Measurements from ENCODE around the gene SMTNL2. TPM values are rescaled to one million over a fixed set of nuclear protein-coding genes. Genes with fewer than 3 reads are reported as not detected.
"Not testable (repeated sequence)": the region's sequence is repeated elsewhere in the genome, so short reads cannot be mapped to it uniquely, and the experiment has no call there.

Gene SMTNL2
- total RNA-seq, 2 donors from 2014 or later: 0.25 TPM; not detected in 1

DNA sequence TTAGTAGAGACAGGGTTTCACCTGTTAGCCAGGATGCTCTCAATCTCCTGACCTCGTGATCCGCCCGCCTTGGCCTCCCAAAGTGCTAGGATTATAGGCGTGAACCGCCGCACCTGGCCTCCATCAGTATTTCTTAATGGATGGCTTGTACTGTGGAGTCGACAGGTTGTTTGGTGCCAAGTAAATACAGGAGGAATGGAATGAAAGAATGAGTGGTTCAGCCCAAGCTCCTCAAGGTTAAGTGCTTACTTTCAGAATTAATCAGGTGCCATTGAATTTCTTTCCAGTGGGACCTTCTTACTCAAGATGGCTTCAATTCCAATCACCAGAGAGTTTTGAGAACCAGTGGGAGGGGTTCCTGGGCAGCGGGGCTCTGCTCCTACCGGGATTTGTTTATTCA, 32.1 kb downstream of the SMTNL2 start:
- ATAC-seq (no peak), DNase-seq (no peak)
- intact Hi-C loops (cut with DNase I, micrococcal nuclease): no loop called here

DNA sequence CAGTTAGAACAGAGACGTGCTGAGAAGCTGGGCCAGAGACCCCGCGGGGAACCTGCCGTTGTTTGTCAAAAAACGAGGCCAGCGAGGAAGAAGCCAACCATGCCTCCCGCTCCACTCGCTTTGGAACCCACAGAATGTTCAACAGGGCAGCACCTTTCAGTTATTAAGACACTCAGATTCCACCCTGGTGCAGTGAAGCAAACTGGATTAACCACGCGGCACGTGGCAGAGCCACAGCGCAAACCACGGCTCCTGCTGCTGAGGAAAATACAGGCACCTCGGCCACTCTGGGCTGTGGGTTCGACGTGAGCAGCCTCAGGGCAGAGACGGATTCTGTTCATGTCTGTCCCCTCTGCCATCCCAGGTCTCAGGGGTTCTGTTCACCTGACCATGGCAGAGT, 32.8 kb downstream of the SMTNL2 start:
- ATAC-seq (no peak), DNase-seq (no peak)
- intact Hi-C loops (cut with DNase I, micrococcal nuclease): no loop called here

DNA sequence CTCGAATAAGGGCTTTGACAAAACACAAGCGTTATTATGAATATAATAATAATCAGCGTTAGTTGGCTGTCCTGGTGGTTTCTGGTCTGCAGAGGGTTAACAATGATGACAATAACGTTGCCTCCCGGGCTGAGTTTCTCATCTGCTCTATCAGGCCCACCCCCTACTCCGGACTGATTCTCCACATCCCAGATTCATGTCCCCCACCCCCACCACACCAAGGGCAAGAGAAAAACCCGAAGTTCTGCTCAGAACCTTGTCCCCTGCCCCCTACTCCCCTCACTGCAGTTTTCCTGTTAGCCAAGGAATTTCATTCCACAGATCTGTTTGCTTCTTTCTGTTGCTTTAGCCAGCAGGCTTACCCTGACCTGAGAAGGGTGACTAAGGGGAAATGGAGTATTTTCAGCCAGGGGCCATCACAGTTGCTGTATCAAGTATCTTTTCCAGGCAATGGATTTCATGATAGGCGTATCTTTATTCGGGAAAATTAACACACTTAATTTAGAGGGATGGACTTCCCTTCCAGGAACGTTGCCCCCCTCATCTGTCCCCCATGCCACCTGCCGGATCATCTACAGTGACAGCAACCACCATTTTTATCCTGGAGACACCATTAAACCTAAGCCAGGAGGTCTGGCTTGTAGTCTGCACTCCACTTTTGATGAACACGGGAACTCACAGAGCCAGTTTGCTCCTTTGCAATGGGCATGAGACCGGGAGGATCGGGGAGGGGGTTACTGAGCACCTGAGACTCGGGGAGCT, 33.4 kb downstream of the SMTNL2 start:
- DNase-seq: no peak
- intact Hi-C loops (cut with DNase I, micrococcal nuclease): no loop called here
- no peak for ATAC-seq

DNA sequence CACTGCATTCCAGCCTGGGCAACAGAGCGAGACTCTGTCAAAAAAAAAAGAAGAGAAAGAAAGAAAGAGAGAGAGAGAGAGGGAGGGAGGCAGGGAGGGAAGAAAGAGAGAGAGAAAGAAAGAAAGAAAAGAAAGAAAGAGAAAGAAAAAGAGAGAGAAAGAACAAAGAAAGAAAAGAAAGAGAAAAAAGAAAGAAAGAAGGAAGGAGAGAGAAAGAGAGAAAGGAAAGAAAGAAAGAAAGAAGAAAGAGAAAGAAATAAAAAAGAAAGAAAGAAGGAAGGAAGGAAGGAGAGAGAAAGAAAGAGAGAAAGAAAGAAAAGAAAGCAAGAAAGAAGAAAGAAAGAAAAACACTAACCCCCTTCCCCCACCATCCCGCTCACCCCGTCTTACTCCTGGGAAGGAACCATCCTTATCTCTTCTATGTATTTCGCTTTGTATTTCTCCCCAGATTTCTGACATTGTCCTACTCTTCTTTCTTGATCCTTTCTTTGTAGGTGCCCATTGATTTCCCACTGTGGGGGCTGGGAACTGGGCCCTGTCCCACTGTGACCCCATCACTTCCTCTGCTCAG, 36.3 kb downstream of the SMTNL2 start:
- intact Hi-C loops (cut with DNase I, micrococcal nuclease): loop anchor here (10.0 kb wide), 2 partner anchors 46 to 196 kb away; no protein-coding TSS in a partner anchor
- ATAC-seq: no peak

DNA sequence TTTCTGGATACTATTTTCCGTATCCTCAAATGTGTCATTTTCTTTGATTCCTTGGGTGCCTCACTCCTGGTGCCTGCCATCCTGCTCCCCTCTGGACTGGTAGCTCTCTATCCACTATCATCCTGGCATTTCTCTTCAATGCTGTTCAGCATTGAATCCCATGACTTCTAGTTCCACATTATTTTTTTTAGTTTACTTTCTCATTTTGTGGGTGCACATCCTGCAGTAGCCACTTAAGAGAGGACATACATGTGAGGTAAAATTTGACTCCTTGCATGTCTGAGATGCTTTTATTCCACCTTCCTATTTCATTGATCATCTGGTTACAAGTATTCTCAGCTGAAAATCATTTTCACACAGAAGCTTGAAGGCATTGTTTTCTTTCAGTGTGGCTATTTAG, 38.0 kb downstream of the SMTNL2 start:
- intact Hi-C loops (cut with DNase I, micrococcal nuclease): loop anchor here (10.0 kb wide), 2 partner anchors 48 to 198 kb away; no protein-coding TSS in a partner anchor
- DNase-seq (no peak), ATAC-seq (no peak)

More for the DNA sequence above, 36.3 kb downstream of the SMTNL2 start:
- no peak for DNase-seq

DNA sequence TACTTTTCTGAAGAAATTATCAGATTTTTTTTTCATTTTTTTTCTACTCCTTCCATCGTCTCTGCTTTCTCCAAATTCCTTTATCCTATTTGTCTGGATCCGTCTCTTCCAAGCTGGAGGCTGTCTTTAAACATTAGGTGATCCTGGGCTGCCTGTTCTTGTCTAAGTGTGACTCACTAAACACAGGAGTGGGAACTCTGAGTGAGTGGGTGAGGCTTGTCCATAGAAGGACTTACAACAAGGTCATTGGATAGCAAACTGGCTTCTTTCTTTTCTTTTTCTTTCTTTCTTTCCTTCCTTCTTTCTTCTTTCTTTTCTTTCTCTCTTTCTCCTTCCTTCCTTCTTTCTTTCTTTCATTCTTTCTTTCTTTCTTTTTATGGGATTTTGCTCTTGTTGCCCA, 38.9 kb downstream of the SMTNL2 start:
- DNase-seq (no peak), ATAC-seq (no peak)
- intact Hi-C loops (cut with DNase I, micrococcal nuclease): loop anchor here (10.0 kb wide), 2 partner anchors 48 to 198 kb away; no protein-coding TSS in a partner anchor

DNA sequence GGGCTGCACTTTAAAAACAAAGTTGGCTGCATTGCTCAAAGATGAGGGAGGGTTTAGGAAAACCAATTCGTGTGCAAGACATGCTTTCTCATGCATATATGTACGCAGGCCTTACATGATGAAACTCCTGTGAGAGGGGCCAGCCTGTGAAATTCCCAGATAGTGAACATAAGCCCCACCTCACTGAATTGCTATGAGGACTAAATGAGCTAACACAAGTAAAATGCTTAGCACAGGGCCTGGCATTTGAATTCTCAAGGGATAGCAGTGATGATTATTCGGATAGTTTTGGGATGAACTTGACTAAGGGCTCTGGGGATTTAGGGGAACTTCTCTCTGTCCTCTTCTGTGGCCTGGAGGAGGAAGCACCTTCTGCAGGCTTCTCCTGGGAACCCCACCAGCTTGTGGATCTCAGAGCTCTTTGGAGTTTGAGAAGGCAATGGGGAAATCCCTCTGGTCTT, 40.2 kb downstream of the SMTNL2 start:
- ATAC-seq: not testable (repeated sequence)

DNA sequence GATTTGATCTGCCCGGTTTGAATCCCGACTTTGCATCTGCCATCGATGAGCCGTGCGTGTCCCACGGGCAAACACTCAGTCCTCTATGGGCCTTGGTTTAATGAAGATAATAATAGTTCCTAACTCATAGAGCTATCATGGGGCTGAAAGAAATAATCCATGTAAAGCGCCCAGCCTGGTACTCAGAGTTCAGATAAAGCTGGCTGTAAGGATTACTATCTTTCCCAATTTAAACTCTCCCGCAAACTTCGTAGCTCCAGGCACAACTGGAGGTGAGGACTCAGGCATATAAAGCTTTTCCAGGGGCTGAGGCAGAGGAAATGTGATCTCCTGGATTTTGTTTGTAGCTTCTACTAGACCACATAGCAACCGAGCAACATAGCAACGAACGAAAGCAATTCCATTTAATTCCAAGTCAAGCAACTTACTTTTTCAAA, 40.9 kb downstream of the SMTNL2 start:
- intact Hi-C loops (cut with DNase I, micrococcal nuclease): loop anchor here (10.0 kb wide), 2 partner anchors 50 to 200 kb away; no protein-coding TSS in a partner anchor
- ATAC-seq (no peak), DNase-seq (no peak)

More for the DNA sequence above, 40.2 kb downstream of the SMTNL2 start:
- DNase-seq: not testable (repeated sequence)
- intact Hi-C loops (cut with DNase I, micrococcal nuclease): loop anchor here (10.0 kb wide), 2 partner anchors 50 to 200 kb away; no protein-coding TSS in a partner anchor

DNA sequence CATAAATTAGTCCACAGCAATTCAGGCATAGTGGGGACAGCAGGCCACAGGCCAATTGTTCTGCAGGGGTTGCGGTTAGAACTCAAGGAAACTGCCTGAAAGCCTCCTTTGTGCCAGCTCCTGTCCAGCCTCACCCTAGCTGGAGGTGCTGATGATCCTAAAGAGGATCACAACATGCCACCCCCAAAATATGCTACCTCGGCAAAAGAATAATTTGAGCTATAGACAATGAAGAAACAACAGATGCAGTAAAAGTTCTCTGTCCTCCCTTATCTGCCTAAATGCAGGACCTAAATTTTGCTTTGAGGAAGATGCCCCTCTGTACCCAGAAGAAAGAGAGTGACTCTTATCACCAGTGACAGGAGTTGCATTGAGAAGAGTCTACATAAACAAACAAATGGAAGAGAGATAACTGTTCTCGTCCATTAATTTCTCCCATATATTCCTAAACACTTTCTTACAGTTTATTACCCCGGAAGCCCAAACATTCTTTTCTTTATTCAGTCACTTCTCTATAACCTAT, 42.5 kb downstream of the SMTNL2 start:
- no peak for DNase-seq
- intact Hi-C loops (cut with DNase I, micrococcal nuclease): loop anchor here (2.0 to 10.0 kb wide), 3 partner anchors 52 to 202 kb away; no protein-coding TSS in a partner anchor
- no peak for ATAC-seq

DNA sequence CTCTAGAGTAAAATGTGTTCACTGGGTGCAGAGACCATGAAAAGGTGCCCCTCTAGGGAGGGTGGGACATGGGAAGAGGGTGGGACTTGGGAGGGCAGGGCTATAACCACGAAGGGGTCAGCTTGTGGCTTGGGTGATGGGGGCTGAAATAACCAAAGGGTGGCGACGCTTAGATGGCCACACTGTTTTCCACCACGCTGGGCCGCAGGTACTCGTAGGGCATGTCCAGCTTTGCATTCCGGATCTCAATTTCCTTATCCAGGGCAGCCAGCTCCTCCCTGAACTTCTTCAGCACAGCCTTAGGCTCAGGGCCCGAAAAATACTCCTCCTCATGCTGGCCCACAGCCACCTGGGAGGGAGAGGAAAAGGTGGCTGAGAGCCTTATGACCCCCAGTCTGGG, 47.1 kb downstream of the SMTNL2 start:
- no peak for ATAC-seq
- DNase-seq: no peak
- intact Hi-C loops (cut with DNase I, micrococcal nuclease): no loop called here

DNA sequence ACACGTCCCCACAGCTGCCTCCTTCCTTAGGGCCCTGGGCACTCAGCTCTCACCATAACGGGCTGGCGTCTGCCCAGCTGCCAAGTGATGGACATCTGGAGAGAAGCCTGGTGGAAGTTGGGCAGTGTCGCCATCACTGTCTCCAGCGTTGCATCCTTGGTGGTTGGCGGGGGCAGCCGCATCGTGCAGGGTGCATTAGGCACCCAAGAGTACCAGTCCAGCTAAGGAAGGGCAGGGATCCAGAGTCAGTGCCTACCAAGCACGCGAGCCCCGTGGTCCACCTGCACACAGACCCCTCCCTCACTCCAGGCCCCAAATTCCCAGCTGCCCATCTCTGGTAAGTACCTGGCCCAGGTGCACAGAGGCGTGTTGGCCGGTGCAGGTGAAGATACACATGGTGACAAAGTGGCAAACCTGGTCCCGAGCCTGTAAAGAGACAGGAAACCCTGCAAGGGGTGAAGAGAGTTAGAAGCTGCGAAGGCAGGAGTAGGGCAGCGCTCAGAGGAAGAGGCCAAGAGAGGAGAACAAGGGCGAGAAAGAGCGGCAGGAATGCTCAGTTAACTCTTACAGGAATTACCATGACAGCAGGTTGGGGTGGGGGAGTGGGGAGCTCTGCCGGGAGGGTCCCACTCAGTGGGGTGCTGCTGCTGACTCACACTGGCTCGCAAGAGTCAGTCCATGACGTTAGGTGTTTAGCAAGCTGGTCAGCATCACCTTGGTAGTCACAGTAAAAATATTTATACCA, 47.7 kb downstream of the SMTNL2 start:
- ATAC-seq (no peak), DNase-seq (no peak)
- intact Hi-C loops (cut with DNase I, micrococcal nuclease): no loop called here

DNA sequence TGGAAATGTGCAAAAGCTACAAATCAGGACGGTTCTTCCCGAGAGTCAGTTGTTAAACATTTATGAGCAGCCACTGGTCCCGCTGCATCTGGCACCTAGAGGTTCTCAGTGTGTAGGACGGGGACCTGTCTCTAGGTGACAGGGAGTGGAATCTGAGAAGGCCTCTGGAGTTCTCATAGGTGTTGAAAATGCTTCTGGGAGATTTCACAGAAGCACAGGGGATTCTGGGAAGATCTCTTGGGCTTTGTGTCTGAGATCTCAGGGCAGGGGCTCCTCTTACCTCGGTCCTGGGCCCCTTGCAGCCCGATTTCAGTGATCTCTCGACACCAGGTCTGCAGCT, 48.2 kb downstream of the SMTNL2 start:
- DNase-seq (no peak), ATAC-seq (no peak)
- intact Hi-C loops (cut with DNase I, micrococcal nuclease): no loop called here

DNA sequence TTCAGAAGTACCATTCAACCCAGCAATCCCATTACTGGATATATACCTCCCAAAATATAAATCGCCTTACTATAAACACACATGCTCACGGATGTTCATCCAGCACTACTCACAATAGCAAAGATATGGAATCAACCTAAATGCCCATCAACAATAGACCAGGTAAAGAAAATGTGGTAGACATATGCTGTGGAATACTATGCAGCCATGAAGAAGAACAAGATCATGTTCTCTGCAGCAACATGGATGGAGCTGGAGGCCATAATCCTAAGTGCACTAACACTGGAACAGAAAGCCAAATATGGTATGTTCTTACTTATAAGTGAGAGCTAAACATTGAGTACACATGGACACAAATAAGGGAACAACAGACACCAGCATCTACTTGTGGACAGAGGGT, 49.3 kb downstream of the SMTNL2 start:
- DNase-seq: no peak
- ATAC-seq: no peak
- intact Hi-C loops (cut with DNase I, micrococcal nuclease): no loop called here

DNA sequence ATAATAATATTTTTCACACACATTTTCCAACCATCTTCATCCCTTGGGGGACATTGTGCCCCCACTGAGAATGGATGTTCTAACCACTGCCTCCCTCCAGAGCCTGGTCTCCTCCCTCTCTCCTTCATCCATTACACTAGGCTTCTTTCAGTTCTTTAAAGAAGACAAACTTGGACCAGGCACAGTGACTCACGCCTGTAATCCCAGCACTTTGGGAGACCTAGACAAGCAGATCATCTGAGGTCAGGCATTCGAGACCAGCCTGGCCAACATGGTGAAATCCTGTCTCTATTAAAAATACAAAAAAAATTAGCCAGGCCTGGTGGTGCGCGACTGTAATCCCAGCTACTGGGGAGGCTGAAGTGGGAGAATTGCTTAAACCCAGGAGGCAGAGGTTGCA, 50.6 kb downstream of the SMTNL2 start:
- ATAC-seq: no peak
- intact Hi-C loops (cut with DNase I, micrococcal nuclease): no loop called here
- no peak for DNase-seq

DNA sequence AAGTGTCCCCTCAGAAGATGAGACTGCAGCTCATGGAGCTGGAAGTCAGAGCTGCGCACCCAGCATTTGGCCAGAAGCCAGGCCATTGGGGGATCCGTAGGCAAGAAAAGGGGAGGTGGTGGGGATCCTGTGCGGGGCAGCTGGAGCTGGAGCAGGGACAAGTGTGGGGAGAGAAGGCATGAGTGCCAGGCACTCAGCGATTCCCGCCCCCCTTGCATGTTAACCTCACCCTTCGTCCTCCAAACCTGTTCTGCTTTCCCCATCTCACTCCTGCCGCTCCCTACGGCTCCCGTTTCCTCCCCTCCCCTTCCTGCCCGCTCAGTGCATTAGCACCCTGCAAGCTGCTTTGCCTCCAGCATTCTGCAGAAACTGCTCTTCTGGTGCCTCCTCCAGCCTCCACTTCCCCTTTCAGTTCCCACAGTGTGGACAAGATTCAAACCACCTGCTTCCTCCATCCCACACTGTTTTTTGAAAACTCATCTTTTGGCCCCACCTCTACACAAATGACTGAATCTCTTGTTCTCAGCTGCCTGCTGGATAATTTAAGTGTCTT, 51.6 kb downstream of the SMTNL2 start:
- ATAC-seq (no peak), DNase-seq (no peak)
- intact Hi-C loops (cut with DNase I, micrococcal nuclease): no loop called here

DNA sequence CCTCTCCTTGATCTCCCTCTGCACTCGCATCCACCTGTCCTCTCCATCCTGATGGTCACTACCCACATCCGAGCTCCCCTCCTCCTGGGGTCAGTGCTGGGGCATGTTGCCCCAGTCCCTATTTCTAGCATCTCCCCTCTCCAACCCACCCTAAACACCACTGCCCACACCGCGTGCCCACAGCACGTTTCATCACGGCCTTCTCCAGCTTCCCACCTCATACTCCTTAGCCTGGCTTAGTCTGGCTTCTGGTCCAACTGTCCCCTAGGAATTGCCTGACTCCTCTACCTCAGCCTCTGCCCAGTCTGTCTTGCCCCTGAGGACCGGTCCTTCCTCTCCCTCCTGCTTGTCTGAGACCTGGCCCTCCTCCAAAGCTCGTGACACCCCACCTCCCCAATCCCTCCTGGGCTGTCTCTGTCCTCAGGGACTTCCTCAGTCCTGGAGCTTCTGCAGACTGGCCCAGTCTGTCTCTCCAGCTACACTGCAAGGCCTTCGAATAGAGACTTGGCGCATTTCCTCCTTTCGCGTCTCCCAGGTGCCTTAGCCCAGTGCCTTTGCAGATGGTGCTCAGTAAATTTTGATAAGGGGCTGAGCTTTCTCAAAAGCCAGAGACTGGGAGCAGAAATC, 52.3 kb downstream of the SMTNL2 start:
- no peak for ATAC-seq
- intact Hi-C loops (cut with DNase I, micrococcal nuclease): no loop called here

DNA sequence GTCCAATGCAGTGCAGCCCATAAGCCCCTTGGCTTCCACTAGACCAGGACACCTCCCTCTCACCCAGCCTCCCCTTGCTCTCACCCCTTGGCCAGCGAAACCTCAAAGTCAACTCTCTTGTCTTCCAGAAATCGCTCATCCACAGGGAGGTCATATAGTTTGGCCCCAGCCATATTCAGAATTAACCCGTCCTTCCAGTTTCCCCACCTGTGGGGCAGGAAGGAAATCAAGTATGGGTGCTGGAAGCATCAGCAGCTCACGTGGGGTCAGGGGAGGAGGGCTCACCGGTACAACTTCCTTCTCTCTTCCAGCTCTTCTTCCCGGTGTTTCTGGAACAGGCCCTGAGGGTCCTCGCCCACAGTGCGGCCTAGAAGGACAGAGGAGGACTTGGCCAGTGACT, 54.4 kb downstream of the SMTNL2 start:
- DNase-seq; ATAC-seq; intact Hi-C loops (cut with DNase I, micrococcal nuclease): not testable (repeated sequence)

More for the DNA sequence above, 52.3 kb downstream of the SMTNL2 start:
- DNase-seq: no peak

DNA sequence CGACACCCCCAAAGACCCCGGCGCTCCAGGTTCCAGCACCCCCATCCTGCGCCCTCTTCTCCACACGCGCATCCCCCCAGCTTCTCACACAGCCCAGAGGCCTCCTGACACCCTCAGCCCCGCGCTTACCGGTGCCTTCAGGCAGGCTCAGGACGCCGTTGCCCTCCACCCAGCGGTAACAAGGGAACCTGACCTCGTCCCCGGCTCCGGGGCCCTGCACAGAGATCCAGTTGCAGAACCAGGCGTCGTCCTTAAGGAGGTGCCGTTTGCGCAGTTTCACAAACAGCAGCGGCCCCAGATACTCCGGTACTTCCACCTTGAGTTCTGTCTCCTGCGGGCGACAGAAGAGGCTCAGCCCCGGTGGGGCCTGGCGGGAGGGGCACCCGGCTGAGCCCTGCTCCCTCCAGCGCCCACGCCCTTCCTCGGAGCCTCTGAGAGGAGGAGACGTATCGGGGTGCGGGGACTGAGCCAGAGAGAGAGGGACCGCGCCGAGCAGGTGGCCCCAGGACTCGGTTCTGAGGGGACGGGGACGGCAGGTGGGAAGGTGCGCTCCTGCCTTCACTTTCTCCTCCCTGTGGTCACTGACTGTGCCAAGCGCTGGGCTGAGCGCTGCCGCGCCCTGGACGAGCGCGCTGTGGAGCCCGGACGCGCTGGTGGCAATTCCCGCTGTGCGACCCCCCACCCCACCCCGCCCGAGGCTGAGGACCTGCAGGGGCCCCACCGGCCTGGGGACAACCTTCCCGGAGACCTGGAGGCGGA, 55.2 kb downstream of the SMTNL2 start:
- DNase-seq: peak; percentile 33 to 37
- intact Hi-C loops (cut with DNase I, micrococcal nuclease): not testable (repeated sequence)
- ATAC-seq: peak; percentile 54
